HCT116 (cell line): ENCODE data around the gene LILRB3.

Experiments
- EZH2phosphoT487 ChIP-seq: fragments of 200-600 bp; IDR thresholded peaks from 2 replicates; pipeline ENCODE4 v1.6.1; 2018; ENCODE audit warnings: antibody characterized with exemption, borderline replicate concordance
- JUND ChIP-seq: IDR thresholded peaks from 2 replicates; pipeline ENCODE4 v1.6.1; 2012
- MAX ChIP-seq: IDR thresholded peaks from 2 replicates; pipeline ENCODE4 v1.6.1; 2012
- RAD21 ChIP-seq: IDR thresholded peaks from 2 replicates; pipeline ENCODE4 v1.6.1; 2012; ENCODE audit warnings: low read depth, mild to moderate bottlenecking
- SRF ChIP-seq: IDR thresholded peaks from 2 replicates; pipeline ENCODE4 v1.6.1; 2012; ENCODE audit warnings: low read depth
- TF ChIP-seq, protein P1 (sequence below), 3 experiments: fragments of 200-600 bp in 1 of 3; sonication (generic) in 1 of 3; IDR thresholded peaks in 2 of 3; conservative IDR thresholded peaks in 1 of 3; 2 replicates each; pipeline ENCODE4 v1.5.1; 2012 to 2017; ENCODE audit warnings: low read depth in 2 of 3, low read length in 2 of 3, antibody characterized with exemption in 1 of 3, borderline replicate concordance in 1 of 3, control low read depth in 1 of 3, mild to moderate bottlenecking in 1 of 3, mixed read lengths in 1 of 3, mixed run types in 1 of 3, moderate library complexity in 1 of 3; ENCODE audit not compliant: insufficient read depth in 1 of 3

- TF ChIP-seq, protein P1, sequence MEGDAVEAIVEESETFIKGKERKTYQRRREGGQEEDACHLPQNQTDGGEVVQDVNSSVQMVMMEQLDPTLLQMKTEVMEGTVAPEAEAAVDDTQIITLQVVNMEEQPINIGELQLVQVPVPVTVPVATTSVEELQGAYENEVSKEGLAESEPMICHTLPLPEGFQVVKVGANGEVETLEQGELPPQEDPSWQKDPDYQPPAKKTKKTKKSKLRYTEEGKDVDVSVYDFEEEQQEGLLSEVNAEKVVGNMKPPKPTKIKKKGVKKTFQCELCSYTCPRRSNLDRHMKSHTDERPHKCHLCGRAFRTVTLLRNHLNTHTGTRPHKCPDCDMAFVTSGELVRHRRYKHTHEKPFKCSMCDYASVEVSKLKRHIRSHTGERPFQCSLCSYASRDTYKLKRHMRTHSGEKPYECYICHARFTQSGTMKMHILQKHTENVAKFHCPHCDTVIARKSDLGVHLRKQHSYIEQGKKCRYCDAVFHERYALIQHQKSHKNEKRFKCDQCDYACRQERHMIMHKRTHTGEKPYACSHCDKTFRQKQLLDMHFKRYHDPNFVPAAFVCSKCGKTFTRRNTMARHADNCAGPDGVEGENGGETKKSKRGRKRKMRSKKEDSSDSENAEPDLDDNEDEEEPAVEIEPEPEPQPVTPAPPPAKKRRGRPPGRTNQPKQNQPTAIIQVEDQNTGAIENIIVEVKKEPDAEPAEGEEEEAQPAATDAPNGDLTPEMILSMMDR (IDR thresholded peaks at IDR 0.05 in 2 of 3, conservative IDR thresholded peaks at IDR 0.05 in 1 of 3; ENCODE audit: borderline replicate concordance in 1 of 3, insufficient read depth in 1 of 3, low read depth in 2 of 3, low read length in 2 of 3), result no peak
- TF ChIP-seq JUND, result no peak
- no peak for TF ChIP-seq MAX
- no peak for TF ChIP-seq EZH2phosphoT487
- no peak for TF ChIP-seq RAD21
- TF ChIP-seq SRF, result no peak
Measured at GRCh38 chr19:54252243-54252642, 29.4 kb upstream of the LILRB3 start.
